OCI-LY1 (cell line): ENCODE data around the gene IL2.

Experiments used
- CTCF ChIP-seq: fragments of 200-600 bp; sonication (generic), shearing (Covaris generic); IDR thresholded peaks from 2 replicates; pipeline ENCODE4 v1.5.1; 2017; ENCODE audit warnings: mild to moderate bottlenecking, antibody characterized with exemption, low read length, moderate library complexity, mixed read lengths
- EZH2 ChIP-seq: fragments of 200-600 bp; sonication (generic), shearing (Covaris generic); IDR thresholded peaks from 2 replicates; pipeline ENCODE4 v1.8.0; 2017; ENCODE audit warnings: borderline replicate concordance, mixed run types, mild to moderate bottlenecking, antibody characterized with exemption, low read length, moderate library complexity, mixed read lengths

DNA sequence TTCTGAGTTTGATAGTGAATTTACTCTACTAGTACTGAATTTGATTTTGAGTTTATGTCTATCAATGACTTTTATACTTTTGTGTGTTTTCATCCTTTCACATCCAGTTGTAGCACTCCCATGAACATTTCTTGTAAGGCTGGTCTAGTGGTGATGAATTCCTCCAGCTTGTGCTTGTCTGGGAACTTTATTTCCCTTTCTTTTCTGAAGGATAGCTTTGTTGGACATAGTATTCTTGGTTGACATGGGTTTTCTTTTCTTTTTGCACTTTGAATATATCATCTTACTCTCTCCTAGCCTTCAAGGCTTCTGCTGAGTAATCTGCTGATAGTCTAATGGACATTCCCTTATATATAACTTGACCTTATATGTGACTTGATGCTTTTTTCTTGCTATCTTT is 32.5 kb upstream of the IL2 start:
- no peak for TF ChIP-seq CTCF
- no peak for TF ChIP-seq EZH2
